Prostate gland (tissue), 2 donors: ENCODE data around the gene SOX5. TPM values are rescaled to one million over a fixed set of nuclear protein-coding genes. Genes with fewer than 3 reads are reported as not detected.

Source experiments
- DNase-seq: peaks from one replicate; pipeline ENCODE4 v3.0.0-alpha.2; 2019; ENCODE audit warnings: low spot score
- H3K27ac ChIP-seq, 2 donors: fragments of 200-600 bp; sonication (generic); 2 replicates each; pipeline ENCODE4 v1.5.1; 2017 to 2019
- H3K27me3 ChIP-seq: fragments of 200-600 bp; sonication (generic); replicated peaks from 2 replicates; pipeline ENCODE4 v1.5.1; 2019; ENCODE audit not compliant: insufficient read depth
- H3K36me3 ChIP-seq, 2 donors: fragments of 200-600 bp; sonication (generic); 1 replicate in 1 of 2; 2 replicates in 1 of 2; pipeline versions ENCODE4 v1.5.1 to v1.8.1; 2017 to 2019
- H3K4me1 ChIP-seq: fragments of 200-600 bp; sonication (generic); replicated peaks from 2 replicates; pipeline ENCODE4 v1.5.1; 2019
- H3K4me3 ChIP-seq, 2 donors: fragments of 200-600 bp; sonication (generic); 2 replicates each; pipeline ENCODE4 v1.5.1; 2017 to 2019
- H3K9me3 ChIP-seq: fragments of 200-600 bp; sonication (generic); 2 replicates; pipeline ENCODE4 v1.5.1; 2017
- CTCF ChIP-seq, 4 experiments: fragments of 200-600 bp in 2 of 4; fragments of 450-650 bp in 2 of 4; sonication (generic) in 2 of 4; IDR thresholded peaks; 1 replicate in 3 of 4; 2 replicates in 1 of 4; pipeline ENCODE4 v1.5.1; 2016 to 2019; ENCODE audit warnings: antibody characterized with exemption in 4 of 4, mild to moderate bottlenecking in 2 of 4, moderate library complexity in 2 of 4
- POLR2A ChIP-seq: fragments of 450-650 bp; IDR thresholded peaks from one replicate; pipeline ENCODE4 v1.6.1; 2016; ENCODE audit warnings: antibody characterized with exemption, mild to moderate bottlenecking
- POLR2AphosphoS5 ChIP-seq: sonication (generic); formaldehyde crosslinking; IDR thresholded peaks from one replicate; pipeline ENCODE4 v1.6.1; 2017; ENCODE audit warnings: antibody characterized with exemption
- WGBS: methylation state at CpG from one replicate; pipeline ENCODE4 v1.1.5; 2018; 5-methylcytosine and 5-hydroxymethylcytosine counted together
- intact Hi-C: fragments of 100-400 bp; cut with DNase I; formaldehyde crosslinking; loops from one replicate; pipeline ENCODE4 v1.14.2; 2022
- total RNA-seq, 2 donors: library from RNA; depleted of rRNA; stranded (reverse); fragments of >200 nt; gene quantifications; one replicate each; pipeline ENCODE4 v1.1.0, GENCODE V29; 2016

Gene SOX5
- total RNA-seq, 2 donors from 2014 or later = 3.7 to 7.8 TPM

DNA sequence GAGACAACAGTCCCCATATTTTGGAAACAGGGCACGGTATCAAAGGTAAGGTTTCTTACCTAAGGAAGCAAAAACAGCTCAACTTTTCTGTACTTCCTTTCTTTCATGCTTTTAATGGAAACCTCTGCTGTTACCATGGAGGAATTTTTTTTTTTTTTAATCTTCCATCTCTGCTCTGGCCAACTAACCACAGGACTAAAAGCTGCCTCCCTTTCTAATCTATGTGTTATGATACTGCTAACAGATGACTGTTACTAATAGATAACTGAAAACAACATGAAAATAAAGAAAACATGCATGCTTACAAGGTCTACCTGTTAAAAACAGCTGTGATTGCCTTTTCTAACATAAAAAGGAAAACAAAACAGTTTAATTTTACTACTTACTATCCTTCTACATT is 168.4 kb downstream of the SOX5 start:
- no peaks in the 10 kb centered on the region for H3K36me3 ChIP-seq
- H3K4me3 ChIP-seq = no peak overlapping the region
- 91% methylated on average over 1 of the region's 1 CpG for WGBS
- no peaks in the 10 kb centered on the region for H3K9me3 ChIP-seq
- DNase-seq = no peak
- no peaks in the 10 kb centered on the region for H3K4me1 ChIP-seq
- TF ChIP-seq POLR2AphosphoS5 (no peak), CTCF (IDR thresholded peaks at IDR 0.05) (no peak), POLR2A (no peak)
- intact Hi-C loops = no loop called here
- no peak overlapping the region for H3K27ac ChIP-seq
- no peaks in the 10 kb centered on the region for H3K27me3 ChIP-seq

DNA sequence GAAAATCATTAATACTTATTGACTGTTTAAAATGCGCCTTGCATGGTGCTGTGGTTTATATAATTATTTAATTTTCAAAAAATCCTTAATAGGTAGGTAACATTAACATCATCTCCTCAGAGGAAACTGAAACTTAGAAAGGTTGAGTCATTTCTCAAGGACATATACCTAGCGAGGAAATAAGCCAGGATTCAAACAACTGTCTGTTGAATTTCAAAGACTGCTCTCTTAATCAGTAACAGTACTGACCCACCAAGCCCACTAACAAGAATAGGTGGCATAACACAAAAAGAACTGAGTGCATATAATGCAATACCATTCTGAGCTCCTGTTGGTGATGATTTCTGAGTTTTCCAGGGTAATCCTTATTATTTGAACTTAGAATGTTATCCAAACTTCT is 174.3 kb downstream of the SOX5 start:
- TF ChIP-seq POLR2AphosphoS5 = no peak
- TF ChIP-seq POLR2A = no peak
- TF ChIP-seq CTCF (IDR thresholded peaks at IDR 0.05) = no peak
- Histone ChIP-seq H3K27ac (no peak overlapping the region), H3K9me3 (no peaks in the 10 kb centered on the region), H3K4me3 (no peak overlapping the region), H3K4me1 (no peaks in the 10 kb centered on the region), H3K27me3 (no peaks in the 10 kb centered on the region), H3K36me3 (no peaks in the 10 kb centered on the region)
- no peak for DNase-seq
- 97% methylated on average over 2 of the region's 2 CpGs for WGBS
- intact Hi-C loops = no loop called here

DNA sequence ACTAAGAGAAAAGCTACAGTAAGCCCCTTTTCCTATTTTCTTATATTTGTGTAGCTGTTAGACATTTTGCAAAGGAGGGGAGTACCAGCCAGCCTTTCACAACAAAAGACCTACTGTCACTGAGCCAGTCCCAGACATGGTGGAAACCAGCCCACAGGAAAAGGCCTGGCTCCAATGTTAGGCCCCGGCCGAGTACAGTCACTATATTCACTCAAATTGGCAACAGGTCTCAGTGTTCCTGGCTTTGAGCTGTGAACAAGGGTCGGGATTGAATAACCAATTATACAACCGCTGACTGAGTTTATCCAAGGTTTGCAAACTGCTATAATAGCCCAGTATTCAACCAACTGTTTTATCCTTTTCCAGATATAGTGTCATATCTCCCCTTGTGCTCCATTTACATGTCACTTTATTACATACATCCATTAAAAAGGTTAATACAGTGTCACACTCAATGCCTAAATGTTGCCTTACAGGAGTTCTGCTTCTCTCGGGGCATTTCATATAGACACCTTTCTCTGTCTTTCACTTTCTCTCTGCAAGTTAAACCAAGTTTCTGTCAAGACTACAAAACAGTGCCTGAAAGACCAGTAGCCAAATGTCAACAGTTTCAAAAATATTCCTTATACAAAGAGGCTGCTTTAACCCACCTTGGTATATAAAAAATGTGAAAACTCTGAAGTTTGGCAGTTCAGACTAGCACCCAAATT is 178.1 kb downstream of the SOX5 start:
- Histone ChIP-seq H3K4me1 (no peaks in the 10 kb centered on the region), H3K36me3 (no peaks in the 10 kb centered on the region), H3K4me3 (no peak overlapping the region), H3K27ac (no peak overlapping the region), H3K9me3 (no peaks in the 10 kb centered on the region), H3K27me3 (no peaks in the 10 kb centered on the region)
- TF ChIP-seq CTCF (IDR thresholded peaks at IDR 0.05) = no peak
- no peak for TF ChIP-seq POLR2AphosphoS5
- TF ChIP-seq POLR2A = no peak
- no peak for DNase-seq
- 21% methylated on average over 5 of the region's 5 CpGs for WGBS
- intact Hi-C loops = no loop called here

GRCh38 chr12:23770202-23770938 is 179.1 kb downstream of the SOX5 start:
- no peaks in the 10 kb centered on the region for H3K4me1 ChIP-seq
- no peaks in the 10 kb centered on the region for H3K36me3 ChIP-seq
- no peaks in the 10 kb centered on the region for H3K27me3 ChIP-seq
- H3K4me3 ChIP-seq = no peak overlapping the region
- WGBS = 66% methylated on average over 3 of the region's 3 CpGs
- TF ChIP-seq POLR2AphosphoS5 (no peak), POLR2A (no peak), CTCF (IDR thresholded peaks at IDR 0.05) (no peak)
- intact Hi-C loops = no loop called here
- no peaks in the 10 kb centered on the region for H3K9me3 ChIP-seq
- no peak overlapping the region for H3K27ac ChIP-seq
- no peak for DNase-seq

GRCh38 chr12:23767834-23768233 is 181.6 kb downstream of the SOX5 start:
- TF ChIP-seq CTCF (IDR thresholded peaks at IDR 0.05) (no peak), POLR2AphosphoS5 (no peak), POLR2A (no peak)
- WGBS = 90% methylated on average over 2 of the region's 2 CpGs

More at GRCh38 chr12:23767834-23768233, 181.6 kb downstream of the SOX5 start:
- no peak overlapping the region for H3K27ac ChIP-seq
- no peaks in the 10 kb centered on the region for H3K27me3 ChIP-seq
- H3K4me1 ChIP-seq = no peaks in the 10 kb centered on the region
- no peak overlapping the region for H3K4me3 ChIP-seq
- intact Hi-C loops = no loop called here
- no peak for DNase-seq
- H3K36me3 ChIP-seq = no peaks in the 10 kb centered on the region
- no peaks in the 10 kb centered on the region for H3K9me3 ChIP-seq
